Astrocyte (in vitro differentiated cells and primary cell): ENCODE results near the gene NR5A2.

ENCODE experiments used
- CTCF ChIP-seq: IDR thresholded peaks from 2 replicates; pipeline ENCODE4 v1.5.1; 2011; ENCODE audit warnings: low read depth, mild to moderate bottlenecking, inconsistent platforms, low read length, moderate library complexity; ENCODE audit not compliant: insufficient read depth
- EZH2 ChIP-seq: IDR thresholded peaks from 2 replicates; pipeline ENCODE4 v1.6.1; 2012; ENCODE audit warnings: mild to moderate bottlenecking, low read length, inconsistent platforms; ENCODE audit not compliant: insufficient read depth

GRCh38 chr1:200139661-200140250 lies 112.2 kb downstream of the NR5A2 start:
- TF ChIP-seq CTCF (peak; percentile 76), EZH2 (no peak)
